Mesothelial cell of epicardium (in vitro differentiated cells): Measurements from ENCODE around the gene UBE2L5. TPM values are rescaled to one million over a fixed set of nuclear protein-coding genes. Genes with fewer than 3 reads are reported as not detected.
A peak's percentile ranks its signal among the peaks of the same experiment; 100 is the strongest.

Experiments
- DNase-seq, 2 experiments: peaks; one replicate each; pipeline ENCODE4 v3.0.0; 2021; ENCODE audit warnings: low spot score in 2 of 2; ENCODE audit not compliant: unreplicated experiment in 2 of 2
- H3K27ac Mint-ChIP-seq: 2 replicates; pipeline ENCODE4 v1.8.0; 2021; ENCODE audit warnings: mixed read lengths
- H3K27me3 Mint-ChIP-seq: 2 replicates; pipeline ENCODE4 v1.8.0; 2021; ENCODE audit warnings: low read depth, mixed read lengths
- H3K36me3 Mint-ChIP-seq: 2 replicates; pipeline ENCODE4 v1.8.0; 2021; ENCODE audit warnings: mixed read lengths
- H3K4me1 Mint-ChIP-seq: 2 replicates; pipeline ENCODE4 v1.8.0; 2021; ENCODE audit warnings: mixed read lengths
- H3K4me3 Mint-ChIP-seq: 2 replicates; pipeline ENCODE4 v1.8.0; 2021; ENCODE audit warnings: mild to moderate bottlenecking, moderate library complexity, mixed read lengths
- H3K9me3 Mint-ChIP-seq: 2 replicates; pipeline ENCODE4 v1.8.0; 2021; ENCODE audit warnings: mixed read lengths
- total RNA-seq: library from RNA; stranded (reverse); gene quantifications from 3 replicates; pipeline ENCODE4 v1.2.1, GENCODE V29; 2021
- TF ChIP-seq, protein P1 (sequence below): fragments of 200-600 bp; sonication (generic); IDR thresholded peaks from one replicate; pipeline ENCODE4 v1.5.0; 2021; ENCODE audit warnings: antibody characterized with exemption; ENCODE audit not compliant: unreplicated experiment

UBE2L5 gene
- total RNA-seq, 1 donor from 2014 or later: not detected

DNA sequence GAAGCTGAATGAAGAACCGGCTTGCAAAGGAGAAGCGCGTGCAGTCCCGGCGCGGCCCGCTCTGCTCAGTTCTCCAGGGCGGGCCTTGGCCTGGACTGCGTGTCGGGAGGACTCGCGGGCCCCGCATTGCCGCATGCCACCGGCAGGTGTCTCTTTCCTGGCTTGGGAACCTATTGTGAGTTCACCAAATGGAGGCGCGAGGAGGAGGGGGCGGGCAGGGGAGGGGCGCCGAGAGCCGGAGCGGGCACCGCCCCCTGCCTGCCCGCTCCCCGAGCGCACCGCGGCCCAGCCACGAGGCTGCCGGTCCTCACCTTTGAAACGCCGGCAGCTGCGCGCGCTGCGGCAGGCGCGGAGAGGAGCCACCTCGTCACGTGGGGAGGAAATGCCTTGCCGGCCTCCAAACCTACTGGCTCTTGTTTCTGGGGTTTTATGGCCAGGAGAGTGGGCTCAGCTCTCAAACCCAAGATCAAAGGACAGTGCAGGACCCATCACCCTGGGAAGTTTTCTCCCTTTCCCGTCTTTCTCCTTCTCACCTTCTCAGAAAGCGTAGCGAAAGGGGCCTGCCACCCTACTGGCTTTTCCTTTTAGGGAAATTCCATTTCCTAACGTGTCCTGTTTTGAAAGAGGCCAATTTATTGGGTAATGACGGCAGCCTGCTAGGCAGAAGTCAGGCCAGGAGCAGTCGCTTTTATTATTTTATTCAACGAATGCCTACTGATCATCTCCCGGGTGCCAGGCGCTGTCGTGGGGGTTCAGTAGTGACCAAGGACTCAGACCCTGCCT is 13.8 kb upstream of the UBE2L5 start:
- TF ChIP-seq, protein P1, sequence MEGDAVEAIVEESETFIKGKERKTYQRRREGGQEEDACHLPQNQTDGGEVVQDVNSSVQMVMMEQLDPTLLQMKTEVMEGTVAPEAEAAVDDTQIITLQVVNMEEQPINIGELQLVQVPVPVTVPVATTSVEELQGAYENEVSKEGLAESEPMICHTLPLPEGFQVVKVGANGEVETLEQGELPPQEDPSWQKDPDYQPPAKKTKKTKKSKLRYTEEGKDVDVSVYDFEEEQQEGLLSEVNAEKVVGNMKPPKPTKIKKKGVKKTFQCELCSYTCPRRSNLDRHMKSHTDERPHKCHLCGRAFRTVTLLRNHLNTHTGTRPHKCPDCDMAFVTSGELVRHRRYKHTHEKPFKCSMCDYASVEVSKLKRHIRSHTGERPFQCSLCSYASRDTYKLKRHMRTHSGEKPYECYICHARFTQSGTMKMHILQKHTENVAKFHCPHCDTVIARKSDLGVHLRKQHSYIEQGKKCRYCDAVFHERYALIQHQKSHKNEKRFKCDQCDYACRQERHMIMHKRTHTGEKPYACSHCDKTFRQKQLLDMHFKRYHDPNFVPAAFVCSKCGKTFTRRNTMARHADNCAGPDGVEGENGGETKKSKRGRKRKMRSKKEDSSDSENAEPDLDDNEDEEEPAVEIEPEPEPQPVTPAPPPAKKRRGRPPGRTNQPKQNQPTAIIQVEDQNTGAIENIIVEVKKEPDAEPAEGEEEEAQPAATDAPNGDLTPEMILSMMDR: peak; percentile 77
- no peaks in the 10 kb centered on the region for H3K9me3 Mint-ChIP-seq
- H3K36me3 Mint-ChIP-seq: no peaks in the 10 kb centered on the region
- peaks cover 47% of the 10 kb centered on the region for H3K4me1 Mint-ChIP-seq
- H3K27ac Mint-ChIP-seq: peak overlapping the region; percentile 72
- DNase-seq: peak; percentile 84 to 95
- no peaks in the 10 kb centered on the region for H3K27me3 Mint-ChIP-seq
- peak overlapping the region; percentile 61 for H3K4me3 Mint-ChIP-seq

DNA sequence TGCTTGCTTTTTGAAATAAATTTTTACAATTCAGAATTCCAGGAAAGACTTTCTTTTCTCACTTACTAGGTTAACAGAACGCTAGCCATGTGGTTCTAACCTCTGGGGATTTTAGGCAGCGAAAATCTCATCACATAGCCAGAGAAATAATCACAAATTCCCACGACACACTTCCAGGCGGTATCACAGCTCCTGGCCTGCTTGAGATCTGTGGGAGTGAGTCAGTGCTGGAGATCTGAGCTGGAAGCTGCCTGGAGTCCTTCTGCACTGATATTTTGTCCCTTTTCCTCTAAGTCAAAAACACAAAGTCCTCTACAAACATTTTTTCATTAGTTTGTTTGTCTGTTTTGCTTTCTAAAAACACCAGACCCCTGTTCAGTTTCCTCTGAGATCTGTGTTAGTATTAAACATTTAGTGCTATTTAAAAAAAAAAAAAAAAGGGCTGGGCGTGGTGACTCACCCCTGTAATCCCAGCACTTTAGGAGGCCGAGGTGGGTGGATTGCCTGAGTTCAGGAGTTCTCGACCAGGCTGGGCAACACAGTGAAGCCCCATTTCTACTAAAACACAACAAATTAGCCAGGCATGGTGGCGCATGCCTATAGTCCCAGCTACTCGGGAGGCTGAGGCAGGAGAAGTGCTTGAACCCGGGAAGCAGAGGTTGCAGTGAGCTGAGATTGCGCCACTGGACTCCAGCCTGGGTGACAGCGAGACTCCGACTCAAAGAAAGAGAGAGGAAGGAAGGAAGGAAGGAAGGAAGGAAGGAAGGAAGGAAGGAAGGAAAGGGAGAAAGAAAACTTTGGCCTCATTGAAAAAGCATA is 12.2 kb upstream of the UBE2L5 start:
- Mint-ChIP-seq H3K27ac (peak overlapping the region; percentile 60), H3K9me3 (no peaks in the 10 kb centered on the region), H3K27me3 (no peaks in the 10 kb centered on the region), H3K4me3 (no peak overlapping the region), H3K36me3 (no peaks in the 10 kb centered on the region), H3K4me1 (peaks cover 36% of the 10 kb centered on the region)
- TF ChIP-seq, protein P1: no peak
- DNase-seq: no peak

DNA sequence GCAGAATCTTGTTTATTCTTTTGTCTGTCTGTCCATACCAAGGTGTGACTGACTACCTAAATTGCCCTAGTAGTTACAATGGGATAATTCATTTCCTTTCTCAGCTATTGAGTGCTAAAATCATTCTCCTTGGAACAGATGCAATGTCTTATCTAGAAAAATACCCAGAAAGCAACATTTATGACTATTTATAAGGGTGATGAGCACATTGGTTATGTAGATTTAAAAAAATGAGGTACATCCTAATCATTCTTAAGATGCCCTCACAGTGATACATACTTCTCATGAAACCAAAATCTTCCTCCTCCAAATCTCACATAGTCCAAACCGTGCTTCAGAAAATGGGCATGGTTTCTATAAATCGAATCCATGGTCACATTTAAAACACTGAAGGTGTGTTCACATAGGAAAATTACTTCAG is 11.6 kb upstream of the UBE2L5 start:
- TF ChIP-seq, protein P1: no peak
- Mint-ChIP-seq H3K9me3 (no peaks in the 10 kb centered on the region), H3K36me3 (no peaks in the 10 kb centered on the region), H3K4me1 (peaks cover 33% of the 10 kb centered on the region), H3K27me3 (no peaks in the 10 kb centered on the region), H3K27ac (no peak overlapping the region), H3K4me3 (no peak overlapping the region)
- no peak for DNase-seq

DNA sequence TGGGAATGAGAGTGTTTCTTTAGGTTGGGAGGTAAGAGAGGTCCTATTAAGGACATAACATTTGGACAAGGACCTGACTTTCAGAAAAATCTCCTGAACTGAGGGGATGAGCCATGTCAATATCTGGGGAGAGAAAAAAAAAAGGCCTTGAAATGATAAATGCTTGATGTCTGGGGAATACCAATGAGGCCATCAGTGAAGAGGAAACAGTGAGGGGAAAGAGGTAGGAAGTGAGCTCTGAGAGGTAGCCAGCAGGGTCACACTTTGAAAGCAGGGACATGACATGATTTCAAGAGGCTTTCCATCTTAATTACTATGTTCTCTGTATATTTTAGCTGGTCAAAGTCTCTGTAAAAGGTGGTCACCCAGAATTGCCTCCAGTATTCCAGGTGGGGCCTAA is 9.9 kb upstream of the UBE2L5 start:
- Mint-ChIP-seq H3K36me3 (no peaks in the 10 kb centered on the region), H3K4me3 (no peak overlapping the region), H3K9me3 (no peaks in the 10 kb centered on the region), H3K27me3 (no peaks in the 10 kb centered on the region), H3K27ac (no peak overlapping the region), H3K4me1 (peaks cover 20% of the 10 kb centered on the region)
- TF ChIP-seq, protein P1: no peak
- DNase-seq: no peak

DNA sequence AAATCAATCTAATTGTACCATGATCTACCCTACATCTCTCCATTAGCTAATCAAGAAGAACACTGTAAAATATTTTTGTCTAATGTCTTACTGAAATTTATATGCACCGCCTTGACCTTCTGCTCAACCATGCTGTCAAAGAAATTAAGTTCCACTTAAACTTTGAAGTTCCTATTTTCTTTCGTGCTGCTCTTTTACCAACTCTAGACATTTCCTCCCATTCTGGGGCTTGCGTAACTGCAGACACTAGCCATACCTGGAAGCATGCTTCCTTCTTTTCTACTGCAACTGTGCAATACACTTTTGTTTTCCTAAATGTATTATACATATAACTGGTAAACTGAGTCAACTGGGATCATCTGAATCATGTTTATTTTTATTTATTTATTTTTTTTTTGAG is 8.5 kb upstream of the UBE2L5 start:
- DNase-seq: no peak
- Mint-ChIP-seq H3K9me3 (no peaks in the 10 kb centered on the region), H3K36me3 (no peaks in the 10 kb centered on the region), H3K27ac (no peak overlapping the region), H3K27me3 (no peaks in the 10 kb centered on the region), H3K4me1 (peaks cover 16% of the 10 kb centered on the region), H3K4me3 (no peak overlapping the region)
- TF ChIP-seq, protein P1: no peak
